HEK293 (cell line): Measurements from ENCODE around the gene TBX6.

Source experiments
- CTCF ChIA-PET: fragments of 350-600 bp; formaldehyde crosslinking; extraction: SDS; loops from one replicate; lab custom pipeline; 2021; ENCODE audit warnings: antibody characterized with exemption; lab: Yijun Ruan, JAX
- POLR2A ChIA-PET: fragments of 300-600 bp; formaldehyde crosslinking; extraction: SDS; loops from one replicate; lab custom pipeline; 2020; ENCODE audit warnings: antibody characterized with exemption, inconsistent platforms; lab: Yijun Ruan, JAX
- H3K27ac ChIP-seq: fragments of 200-500 bp; sonication (Bioruptor generic); 2 replicates; pipeline ENCODE4 v1.5.1; 2014; ENCODE audit warnings: low read depth, low read length, control low read depth, inconsistent platforms; ENCODE audit errors: extremely low read depth
- H3K36me3 ChIP-seq, 2 experiments: fragments of 200-500 bp in 1 of 2; sonication (Bioruptor generic) in 1 of 2; 1 replicate in 1 of 2; 2 replicates in 1 of 2; pipeline ENCODE4 v1.5.1; 2014 to 2017; ENCODE audit warnings: inconsistent platforms in 2 of 2, low read length in 2 of 2; ENCODE audit not compliant: control insufficient read depth in 2 of 2, insufficient read depth in 1 of 2
- H3K4me1 ChIP-seq: fragments of 200-500 bp; sonication (Bioruptor generic); 2 replicates; pipeline ENCODE4 v1.5.1; 2014; ENCODE audit warnings: mild to moderate bottlenecking, low read length, inconsistent platforms; ENCODE audit not compliant: control insufficient read depth, insufficient read depth
- H3K4me3 ChIP-seq: 2 replicates; pipeline ENCODE4 v1.5.1; 2011; ENCODE audit warnings: low read depth, mild to moderate bottlenecking, control low read depth, low read length, moderate library complexity
- H3K9me3 ChIP-seq: fragments of 200-500 bp; sonication (Bioruptor generic); 2 replicates; pipeline ENCODE4 v1.5.1; 2014; ENCODE audit warnings: low read depth, low read length, inconsistent platforms; ENCODE audit not compliant: control insufficient read depth, insufficient read depth
- EGR2 ChIP-seq: fragments of 450-650 bp; formaldehyde crosslinking; IDR thresholded peaks from 2 replicates; pipeline ENCODE4 v1.5.1; 2016; ENCODE audit warnings: low read depth, missing biosample characterization, missing genetic modification characterization
- ELK4 ChIP-seq: IDR thresholded peaks from 2 replicates; pipeline ENCODE4 v1.6.1; 2011; ENCODE audit warnings: mild to moderate bottlenecking, low read depth, low read length, borderline replicate concordance
- PBX3 ChIP-seq: sonication (generic); formaldehyde crosslinking; IDR thresholded peaks from 2 replicates; pipeline ENCODE4 v1.8.1; 2022; ENCODE audit warnings: mild to moderate bottlenecking, moderate library complexity, missing genetic modification reagents
- WT1 ChIP-seq: fragments of 450-650 bp; formaldehyde crosslinking; IDR thresholded peaks from 2 replicates; pipeline ENCODE4 v1.5.1; 2016; ENCODE audit warnings: missing biosample characterization, missing genetic modification characterization
- ZBTB6 ChIP-seq: fragments of 450-650 bp; formaldehyde crosslinking; IDR thresholded peaks from 2 replicates; pipeline ENCODE4 v1.5.1; 2017; ENCODE audit warnings: missing biosample characterization, missing genetic modification characterization
- ZFP37 ChIP-seq: fragments of 450-650 bp; formaldehyde crosslinking; IDR thresholded peaks from 2 replicates; pipeline ENCODE4 v1.5.1; 2016; ENCODE audit warnings: missing biosample characterization, missing genetic modification characterization
- ZFP41 ChIP-seq: fragments of 450-650 bp; formaldehyde crosslinking; IDR thresholded peaks from 2 replicates; pipeline ENCODE4 v1.5.1; 2016; ENCODE audit warnings: missing biosample characterization, missing genetic modification characterization, borderline replicate concordance
- ZFP69B ChIP-seq: fragments of 450-650 bp; formaldehyde crosslinking; IDR thresholded peaks from 2 replicates; pipeline ENCODE4 v1.5.1; 2016; ENCODE audit warnings: missing biosample characterization, missing genetic modification characterization
- ZIC2 ChIP-seq: fragments of 450-650 bp; formaldehyde crosslinking; IDR thresholded peaks from 2 replicates; pipeline ENCODE4 v1.5.1; 2016; ENCODE audit warnings: missing biosample characterization, missing genetic modification characterization
- ZNF169 ChIP-seq: fragments of 450-650 bp; formaldehyde crosslinking; IDR thresholded peaks from 2 replicates; pipeline ENCODE4 v1.5.1; 2016; ENCODE audit warnings: missing biosample characterization, missing genetic modification characterization
- ZNF311 ChIP-seq: fragments of 450-650 bp; formaldehyde crosslinking; IDR thresholded peaks from 2 replicates; pipeline ENCODE4 v1.5.1; 2017; ENCODE audit warnings: missing biosample characterization, missing genetic modification characterization, borderline replicate concordance
- ZNF350 ChIP-seq: fragments of 450-650 bp; formaldehyde crosslinking; IDR thresholded peaks from 2 replicates; pipeline ENCODE4 v1.5.0; 2017; ENCODE audit warnings: missing biosample characterization, mild to moderate bottlenecking, missing genetic modification characterization
- ZNF423 ChIP-seq: fragments of 450-650 bp; formaldehyde crosslinking; IDR thresholded peaks from 2 replicates; pipeline ENCODE4 v1.5.1; 2016; ENCODE audit warnings: missing biosample characterization, missing genetic modification characterization
- ZNF555 ChIP-seq: fragments of 450-650 bp; formaldehyde crosslinking; conservative IDR thresholded peaks from 2 replicates; pipeline ENCODE4 v1.5.1; 2017; ENCODE audit warnings: missing biosample characterization, mild to moderate bottlenecking, missing genetic modification characterization, inconsistent platforms
- ZNF610 ChIP-seq: fragments of 450-650 bp; formaldehyde crosslinking; IDR thresholded peaks from 2 replicates; pipeline ENCODE4 v1.5.1; 2016; ENCODE audit warnings: missing biosample characterization, missing genetic modification characterization, borderline replicate concordance
- ZNF791 ChIP-seq: fragments of 450-650 bp; formaldehyde crosslinking; IDR thresholded peaks from 2 replicates; pipeline ENCODE4 v1.5.1; 2016; ENCODE audit warnings: missing biosample characterization, missing genetic modification characterization
- TF ChIP-seq, protein P1 (sequence below): fragments of 450-650 bp; formaldehyde crosslinking; IDR thresholded peaks from 2 replicates; pipeline ENCODE4 v1.5.1; 2016; ENCODE audit warnings: missing biosample characterization, missing genetic modification characterization, borderline replicate concordance
- TF ChIP-seq, protein P2 (sequence below): fragments of 450-650 bp; formaldehyde crosslinking; IDR thresholded peaks from 2 replicates; pipeline ENCODE4 v1.5.1; 2017; ENCODE audit warnings: missing biosample characterization, missing genetic modification characterization
- TF ChIP-seq, protein P3 (sequence below): fragments of 450-650 bp; formaldehyde crosslinking; IDR thresholded peaks from 2 replicates; pipeline ENCODE4 v1.5.1; 2016; ENCODE audit warnings: missing biosample characterization, missing genetic modification characterization
- TF ChIP-seq, protein P4 (sequence below): fragments of 450-650 bp; formaldehyde crosslinking; IDR thresholded peaks from 2 replicates; pipeline ENCODE4 v1.5.1; 2016; ENCODE audit warnings: missing biosample characterization, missing genetic modification characterization

The TBX6 gene

DNA sequence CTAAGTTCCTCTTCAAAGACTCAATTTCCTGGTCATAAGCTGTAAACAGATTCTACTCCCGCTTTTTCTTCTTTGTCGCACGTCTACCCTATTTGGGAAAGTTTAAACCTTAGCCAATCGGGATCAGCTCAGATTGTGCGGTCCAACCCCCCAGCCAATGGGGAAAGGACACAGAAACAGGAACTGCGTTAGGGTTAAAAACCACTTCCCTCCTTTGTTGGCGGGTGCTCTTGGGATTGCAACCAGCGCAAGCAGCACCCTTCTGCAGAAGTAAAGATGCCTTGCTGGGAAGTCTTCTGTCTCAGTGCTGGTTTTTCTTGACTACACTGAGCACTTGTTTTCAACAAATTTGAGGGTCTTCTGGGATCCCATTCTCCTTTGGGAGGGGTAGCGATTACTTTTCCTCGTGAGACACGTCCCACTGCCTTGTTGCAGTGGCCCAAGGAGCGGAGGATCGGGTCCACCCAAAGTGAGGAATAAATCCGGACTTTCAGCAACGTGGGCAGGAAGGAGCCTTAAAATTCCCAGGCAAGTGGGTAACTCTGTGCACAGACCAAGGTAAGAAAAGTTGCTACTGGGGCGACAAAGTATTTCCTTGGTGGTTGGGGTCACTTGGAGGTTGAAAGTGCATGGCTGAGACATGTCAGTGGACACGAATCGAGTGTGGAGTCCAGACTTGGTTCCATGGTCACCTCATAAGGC is 5.3 kb upstream of the TBX6 start (continued):
- TF ChIP-seq ZNF610 (tag by site-specific recombination), result 0 out of 2 replicates have a peak, but pooled peaks have one; percentile 11

GRCh38 chr16:30096105-30096861 is 4.6 kb upstream of the TBX6 start, which contains the start of gene YPEL3:
Gene YPEL3, minus strand, starts transcription at chr16:30096213. Its CDS starts 731 bp downstream, at chr16:30095482.
- peak within 1 kb of the TSS; percentile 58 for H3K4me3 ChIP-seq
- no peaks in the 10 kb centered on the region for H3K4me1 ChIP-seq
- CTCF ChIA-PET, result interaction anchor here (0.5 to 1.0 kb wide), 3 partner anchors 16 to 250 kb away, joined by 3 read pairs; no protein-coding TSS in a partner anchor
- POLR2A ChIA-PET, result interaction anchor here (1.0 to 1.3 kb wide), 4 partner anchors 31 to 322 kb away, joined by 3 to 4 read pairs (median 3); partner anchors contain the start of genes ALDOA, ZNF48 and ZNF771
- peaks cover 0 to 15% of the 10 kb centered on the region in 2 experiments; a peak in 1 of 3 replicates for H3K36me3 ChIP-seq
- H3K27ac ChIP-seq, result peak within 1 kb of the TSS; percentile 11; the same call in 1 of the 2 replicates
- H3K9me3 ChIP-seq, result no peaks in the 10 kb centered on the region
- no peak for TF ChIP-seq ZFP37 (tag by site-specific recombination)
- no peak for TF ChIP-seq ZNF350 (tag by site-specific recombination)
- peak; percentile 71 for TF ChIP-seq ZFP69B (tag by site-specific recombination)
- 0 out of 2 replicates have a peak, but pooled peaks have one; percentile 8 for TF ChIP-seq WT1
- TF ChIP-seq PBX3, result no peak
- no peak for TF ChIP-seq ZBTB6
- no peak for TF ChIP-seq ZFP41
- TF ChIP-seq ELK4, result no peak; the same call in 1 of the 2 replicates
- TF ChIP-seq ZNF791 (tag by site-specific recombination), result no peak
- no peak for TF ChIP-seq ZNF423 (tag by site-specific recombination)
- no peak for TF ChIP-seq ZNF311 (tag by site-specific recombination)
- TF ChIP-seq, protein P1, sequence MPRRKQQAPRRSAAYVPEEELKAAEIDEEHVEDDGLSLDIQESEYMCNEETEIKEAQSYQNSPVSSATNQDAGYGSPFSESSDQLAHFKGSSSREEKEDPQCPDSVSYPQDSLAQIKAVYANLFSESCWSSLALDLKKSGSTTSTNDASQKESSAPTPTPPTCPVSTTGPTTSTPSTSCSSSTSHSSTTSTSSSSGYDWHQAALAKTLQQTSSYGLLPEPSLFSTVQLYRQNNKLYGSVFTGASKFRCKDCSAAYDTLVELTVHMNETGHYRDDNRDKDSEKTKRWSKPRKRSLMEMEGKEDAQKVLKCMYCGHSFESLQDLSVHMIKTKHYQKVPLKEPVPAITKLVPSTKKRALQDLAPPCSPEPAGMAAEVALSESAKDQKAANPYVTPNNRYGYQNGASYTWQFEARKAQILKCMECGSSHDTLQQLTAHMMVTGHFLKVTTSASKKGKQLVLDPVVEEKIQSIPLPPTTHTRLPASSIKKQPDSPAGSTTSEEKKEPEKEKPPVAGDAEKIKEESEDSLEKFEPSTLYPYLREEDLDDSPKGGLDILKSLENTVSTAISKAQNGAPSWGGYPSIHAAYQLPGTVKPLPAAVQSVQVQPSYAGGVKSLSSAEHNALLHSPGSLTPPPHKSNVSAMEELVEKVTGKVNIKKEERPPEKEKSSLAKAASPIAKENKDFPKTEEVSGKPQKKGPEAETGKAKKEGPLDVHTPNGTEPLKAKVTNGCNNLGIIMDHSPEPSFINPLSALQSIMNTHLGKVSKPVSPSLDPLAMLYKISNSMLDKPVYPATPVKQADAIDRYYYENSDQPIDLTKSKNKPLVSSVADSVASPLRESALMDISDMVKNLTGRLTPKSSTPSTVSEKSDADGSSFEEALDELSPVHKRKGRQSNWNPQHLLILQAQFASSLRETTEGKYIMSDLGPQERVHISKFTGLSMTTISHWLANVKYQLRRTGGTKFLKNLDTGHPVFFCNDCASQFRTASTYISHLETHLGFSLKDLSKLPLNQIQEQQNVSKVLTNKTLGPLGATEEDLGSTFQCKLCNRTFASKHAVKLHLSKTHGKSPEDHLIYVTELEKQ (tag by site-specific recombination), result no peak
- no peak for TF ChIP-seq ZNF555 (tag by site-specific recombination)
- 0 out of 2 replicates have a peak, but pooled peaks have one; percentile 14 for TF ChIP-seq EGR2 (tag by site-specific recombination)
- peak; percentile 41; the same call in 1 of the 2 replicates for TF ChIP-seq ZIC2 (tag by site-specific recombination)
- TF ChIP-seq, protein P2, sequence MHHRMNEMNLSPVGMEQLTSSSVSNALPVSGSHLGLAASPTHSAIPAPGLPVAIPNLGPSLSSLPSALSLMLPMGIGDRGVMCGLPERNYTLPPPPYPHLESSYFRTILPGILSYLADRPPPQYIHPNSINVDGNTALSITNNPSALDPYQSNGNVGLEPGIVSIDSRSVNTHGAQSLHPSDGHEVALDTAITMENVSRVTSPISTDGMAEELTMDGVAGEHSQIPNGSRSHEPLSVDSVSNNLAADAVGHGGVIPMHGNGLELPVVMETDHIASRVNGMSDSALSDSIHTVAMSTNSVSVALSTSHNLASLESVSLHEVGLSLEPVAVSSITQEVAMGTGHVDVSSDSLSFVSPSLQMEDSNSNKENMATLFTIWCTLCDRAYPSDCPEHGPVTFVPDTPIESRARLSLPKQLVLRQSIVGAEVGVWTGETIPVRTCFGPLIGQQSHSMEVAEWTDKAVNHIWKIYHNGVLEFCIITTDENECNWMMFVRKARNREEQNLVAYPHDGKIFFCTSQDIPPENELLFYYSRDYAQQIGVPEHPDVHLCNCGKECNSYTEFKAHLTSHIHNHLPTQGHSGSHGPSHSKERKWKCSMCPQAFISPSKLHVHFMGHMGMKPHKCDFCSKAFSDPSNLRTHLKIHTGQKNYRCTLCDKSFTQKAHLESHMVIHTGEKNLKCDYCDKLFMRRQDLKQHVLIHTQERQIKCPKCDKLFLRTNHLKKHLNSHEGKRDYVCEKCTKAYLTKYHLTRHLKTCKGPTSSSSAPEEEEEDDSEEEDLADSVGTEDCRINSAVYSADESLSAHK (tag by site-specific recombination), result peak; percentile 20; the same call in 1 of the 2 replicates
- TF ChIP-seq, protein P3, sequence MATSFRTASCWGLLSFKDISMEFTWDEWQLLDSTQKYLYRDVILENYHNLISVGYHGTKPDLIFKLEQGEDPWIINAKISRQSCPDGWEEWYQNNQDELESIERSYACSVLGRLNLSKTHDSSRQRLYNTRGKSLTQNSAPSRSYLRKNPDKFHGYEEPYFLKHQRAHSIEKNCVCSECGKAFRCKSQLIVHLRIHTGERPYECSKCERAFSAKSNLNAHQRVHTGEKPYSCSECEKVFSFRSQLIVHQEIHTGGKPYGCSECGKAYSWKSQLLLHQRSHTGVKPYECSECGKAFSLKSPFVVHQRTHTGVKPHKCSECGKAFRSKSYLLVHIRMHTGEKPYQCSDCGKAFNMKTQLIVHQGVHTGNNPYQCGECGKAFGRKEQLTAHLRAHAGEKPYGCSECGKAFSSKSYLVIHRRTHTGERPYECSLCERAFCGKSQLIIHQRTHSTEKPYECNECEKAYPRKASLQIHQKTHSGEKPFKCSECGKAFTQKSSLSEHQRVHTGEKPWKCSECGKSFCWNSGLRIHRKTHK (tag by site-specific recombination), result no peak
- no peak for TF ChIP-seq ZNF169 (tag by site-specific recombination)
- TF ChIP-seq, protein P4, sequence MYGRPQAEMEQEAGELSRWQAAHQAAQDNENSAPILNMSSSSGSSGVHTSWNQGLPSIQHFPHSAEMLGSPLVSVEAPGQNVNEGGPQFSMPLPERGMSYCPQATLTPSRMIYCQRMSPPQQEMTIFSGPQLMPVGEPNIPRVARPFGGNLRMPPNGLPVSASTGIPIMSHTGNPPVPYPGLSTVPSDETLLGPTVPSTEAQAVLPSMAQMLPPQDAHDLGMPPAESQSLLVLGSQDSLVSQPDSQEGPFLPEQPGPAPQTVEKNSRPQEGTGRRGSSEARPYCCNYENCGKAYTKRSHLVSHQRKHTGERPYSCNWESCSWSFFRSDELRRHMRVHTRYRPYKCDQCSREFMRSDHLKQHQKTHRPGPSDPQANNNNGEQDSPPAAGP (tag by site-specific recombination), result peak; percentile 52; the same call in 1 of the 2 replicates
